GM12801 (cell line): Measurements from ENCODE around the gene GALNT18.

Experiments
- TF ChIP-seq, protein P1 (sequence below): IDR thresholded peaks from one replicate; pipeline ENCODE4 v1.5.1; 2011; ENCODE audit warnings: control low read depth; ENCODE audit not compliant: insufficient read length; ENCODE audit errors: extremely low read depth

Gene GALNT18

DNA sequence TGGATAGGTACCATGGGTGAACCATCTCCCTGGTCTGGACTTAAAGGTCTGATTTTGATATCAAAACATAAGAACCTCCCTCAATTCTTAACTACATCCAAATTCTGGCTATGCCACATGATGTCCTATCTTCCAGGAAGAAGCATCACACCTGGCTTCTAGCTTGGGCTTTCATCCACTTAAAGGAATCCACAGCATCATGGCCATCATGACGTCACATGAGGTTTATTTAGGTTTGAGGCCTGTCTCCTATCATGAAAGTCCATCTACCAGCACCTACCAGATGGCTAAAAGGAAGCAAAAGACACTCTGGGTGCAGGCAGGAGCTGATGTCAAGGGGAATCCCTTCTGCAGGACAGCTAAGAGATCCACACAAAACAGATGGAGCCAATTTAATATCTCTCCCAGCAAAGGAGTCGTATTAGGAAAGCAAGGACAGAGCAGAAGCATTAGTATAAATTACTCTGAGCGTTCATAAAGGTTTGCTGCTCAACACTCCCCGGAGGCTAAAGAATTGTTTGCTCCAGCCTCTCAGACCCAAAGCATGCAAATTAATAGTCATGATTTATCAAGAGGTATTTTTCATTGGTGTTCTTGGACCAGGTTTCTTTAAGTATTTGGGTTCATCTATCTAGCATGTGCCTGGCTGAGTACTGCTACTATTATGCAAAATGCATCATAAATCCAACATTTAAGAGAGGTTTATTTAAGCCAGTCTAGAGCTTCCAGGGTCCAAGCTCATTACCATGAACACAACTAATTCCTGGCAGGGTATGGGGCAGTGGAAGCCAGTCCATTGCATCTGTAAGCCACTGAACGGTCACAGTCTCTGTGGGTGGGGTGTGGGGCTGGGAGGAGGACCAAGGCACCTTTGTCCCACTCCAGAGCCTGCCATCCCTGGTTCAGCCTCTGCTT is 47.2 kb downstream of the GALNT18 start:
- TF ChIP-seq, protein P1, sequence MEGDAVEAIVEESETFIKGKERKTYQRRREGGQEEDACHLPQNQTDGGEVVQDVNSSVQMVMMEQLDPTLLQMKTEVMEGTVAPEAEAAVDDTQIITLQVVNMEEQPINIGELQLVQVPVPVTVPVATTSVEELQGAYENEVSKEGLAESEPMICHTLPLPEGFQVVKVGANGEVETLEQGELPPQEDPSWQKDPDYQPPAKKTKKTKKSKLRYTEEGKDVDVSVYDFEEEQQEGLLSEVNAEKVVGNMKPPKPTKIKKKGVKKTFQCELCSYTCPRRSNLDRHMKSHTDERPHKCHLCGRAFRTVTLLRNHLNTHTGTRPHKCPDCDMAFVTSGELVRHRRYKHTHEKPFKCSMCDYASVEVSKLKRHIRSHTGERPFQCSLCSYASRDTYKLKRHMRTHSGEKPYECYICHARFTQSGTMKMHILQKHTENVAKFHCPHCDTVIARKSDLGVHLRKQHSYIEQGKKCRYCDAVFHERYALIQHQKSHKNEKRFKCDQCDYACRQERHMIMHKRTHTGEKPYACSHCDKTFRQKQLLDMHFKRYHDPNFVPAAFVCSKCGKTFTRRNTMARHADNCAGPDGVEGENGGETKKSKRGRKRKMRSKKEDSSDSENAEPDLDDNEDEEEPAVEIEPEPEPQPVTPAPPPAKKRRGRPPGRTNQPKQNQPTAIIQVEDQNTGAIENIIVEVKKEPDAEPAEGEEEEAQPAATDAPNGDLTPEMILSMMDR, result no peak

DNA sequence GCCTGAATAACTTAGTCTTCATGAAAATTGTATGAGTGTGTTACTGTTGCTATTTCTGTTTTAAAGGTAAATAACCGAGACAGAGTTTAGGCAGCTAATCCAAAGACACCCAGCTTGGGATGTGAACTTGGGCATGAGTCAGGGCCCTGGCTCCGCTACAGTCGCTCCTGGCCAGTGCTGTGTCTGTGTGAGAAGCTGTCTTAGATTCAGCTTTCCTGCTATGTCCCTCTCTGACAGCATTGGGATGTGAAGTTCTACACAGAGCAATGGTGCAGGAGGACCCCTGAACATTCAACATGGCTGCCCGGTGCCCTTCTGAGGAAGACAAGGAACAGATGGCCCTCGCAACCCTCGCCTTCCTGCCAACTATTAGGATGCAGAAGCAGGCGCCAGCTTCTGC is 49.4 kb downstream of the GALNT18 start:
- TF ChIP-seq, protein P1, result no peak

DNA sequence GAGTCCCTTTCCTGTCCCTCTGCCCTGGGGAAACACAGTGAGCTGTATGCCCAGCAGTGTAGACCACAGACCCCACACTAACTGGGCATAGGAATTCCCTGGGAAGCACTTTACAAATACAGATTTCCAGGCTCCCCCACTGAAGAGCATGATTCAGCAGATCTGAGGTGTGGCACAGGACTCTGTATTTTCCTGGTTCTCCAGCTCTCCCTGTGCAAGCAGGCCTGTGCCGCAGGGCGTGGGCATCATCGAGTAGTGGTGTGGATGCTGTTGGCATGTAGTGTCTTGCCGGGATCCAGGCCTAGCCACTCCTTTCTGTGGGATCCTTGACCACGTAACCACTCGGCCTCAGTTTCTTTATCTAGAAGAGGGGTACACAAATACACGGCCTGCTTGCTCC is 49.9 kb downstream of the GALNT18 start:
- TF ChIP-seq, protein P1, result no peak

DNA sequence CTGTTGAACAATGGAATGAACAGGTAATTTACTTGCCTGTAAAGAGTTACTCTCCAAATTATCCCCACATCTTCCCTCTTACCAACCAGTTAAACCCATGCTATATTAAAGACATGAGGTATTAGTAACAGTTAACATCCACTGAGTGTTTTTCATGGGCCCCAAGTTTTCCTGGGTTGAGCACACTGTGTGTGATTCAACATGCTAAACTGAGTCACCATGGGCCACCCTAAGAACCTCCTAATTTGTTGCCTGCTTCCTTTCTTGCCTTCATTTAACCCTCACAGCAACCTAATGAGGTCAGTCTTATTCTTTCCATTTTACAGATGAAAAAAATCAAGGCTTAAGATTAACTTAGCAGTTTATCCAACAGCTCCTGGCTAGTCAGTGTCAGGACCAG is 51.0 kb downstream of the GALNT18 start:
- TF ChIP-seq, protein P1, result no peak

DNA sequence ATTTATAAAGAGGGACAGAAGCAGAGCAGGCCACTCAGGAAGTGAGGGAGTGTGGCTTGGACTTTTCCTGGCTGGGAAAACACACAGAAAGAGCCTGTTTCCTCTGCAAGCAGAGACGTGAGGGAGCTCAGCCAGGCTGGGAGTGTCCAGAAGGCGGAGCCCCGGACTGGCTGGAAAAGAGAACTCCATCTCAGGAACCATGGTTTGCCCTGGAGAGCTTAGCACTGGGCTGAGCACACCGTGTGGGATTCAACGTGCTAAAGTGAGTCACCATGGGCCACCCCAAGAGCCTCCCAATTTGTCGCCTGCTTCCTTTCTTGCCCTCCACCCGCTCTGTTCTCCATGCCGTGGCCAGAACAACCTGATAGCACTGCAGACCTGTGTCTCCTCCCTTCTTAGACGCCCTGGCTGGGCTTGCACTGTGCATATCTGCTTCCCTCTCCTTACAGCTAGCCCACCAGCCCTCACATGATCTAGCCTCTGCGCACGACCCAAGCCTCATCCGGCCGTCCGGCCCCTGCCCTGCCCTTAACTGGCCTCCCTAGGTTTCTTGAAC is 51.8 kb downstream of the GALNT18 start:
- TF ChIP-seq, protein P1, result no peak

DNA sequence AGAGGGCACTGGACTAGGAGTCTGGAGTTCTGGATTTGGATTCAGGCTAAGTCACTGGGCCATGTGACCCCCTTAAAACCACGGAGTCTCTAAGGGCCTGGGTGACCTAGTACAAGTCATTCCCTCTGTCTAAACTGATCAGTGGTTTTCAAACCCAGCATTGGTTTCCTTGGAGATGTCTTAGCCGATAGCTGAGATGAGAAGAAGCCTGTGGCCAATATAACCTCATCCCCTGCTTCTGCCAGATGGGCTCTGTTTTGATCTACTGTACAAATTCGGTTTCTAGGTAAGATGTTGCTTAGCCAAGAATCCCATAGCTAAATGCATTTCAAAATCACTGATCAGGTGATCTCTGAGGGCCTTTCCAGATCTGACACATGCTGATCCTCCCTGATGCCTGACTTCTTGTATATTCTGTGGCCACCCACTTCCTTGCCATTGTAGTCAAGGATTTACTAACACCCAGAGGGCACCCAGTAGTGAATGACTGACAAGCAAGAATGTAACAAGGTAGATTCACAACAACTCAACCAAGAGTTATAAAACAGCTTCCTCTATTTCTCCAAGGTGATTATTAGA is 53.1 kb downstream of the GALNT18 start:
- TF ChIP-seq, protein P1, result no peak

DNA sequence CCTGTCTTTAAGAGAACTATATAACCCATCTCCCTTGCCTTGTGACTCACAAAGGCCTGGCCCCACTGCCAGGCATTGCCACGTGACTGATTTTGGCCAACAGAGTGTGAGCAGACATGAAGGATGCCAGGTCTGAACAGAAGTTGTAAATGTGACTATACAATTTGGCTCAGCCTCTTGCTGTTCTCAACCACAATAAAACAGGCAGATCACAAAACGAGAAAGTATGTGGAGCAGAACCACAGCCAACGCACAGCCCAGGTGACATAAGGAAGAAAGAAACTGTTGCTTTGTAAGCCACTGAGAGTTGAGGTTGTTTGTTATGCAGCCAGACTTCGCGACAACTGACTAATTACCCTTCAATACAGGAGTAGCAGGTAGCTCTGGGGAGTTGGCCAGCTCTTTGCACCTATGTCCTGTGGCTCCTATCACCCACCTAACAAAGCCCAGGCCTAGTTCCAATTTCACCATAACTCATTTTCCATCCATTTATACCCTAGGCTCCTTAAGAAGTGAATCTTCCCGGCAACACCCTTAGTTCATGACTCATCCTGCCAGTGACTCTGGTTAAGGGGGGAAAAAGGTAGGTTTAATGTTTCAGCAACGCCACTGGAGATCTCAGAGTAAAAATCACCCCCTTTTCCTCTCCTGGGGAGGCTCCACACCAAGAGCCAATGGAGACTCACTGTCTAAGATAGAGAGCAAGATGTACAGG is 53.7 kb downstream of the GALNT18 start:
- TF ChIP-seq, protein P1, result no peak
